Stimulated activated CD4-positive, alpha-beta T cell treated with anti-CD3 and anti-CD28 coated beads, Interleukin-2, amount 100 ng/mL, for 24 hours (primary cell): Measurements from ENCODE around the gene RUVBL1.

Source experiments
- DNase-seq, 2 donors: peaks; one replicate each; pipeline ENCODE4 v3.0.0-alpha.2; 2020

RUVBL1 gene

GRCh38 chr3:128081226-128081625 lies 42.4 kb downstream of the RUVBL1 start:
- no peak for DNase-seq

- DNase-seq = no peak
Observed at GRCh38 chr3:128080323-128081080, 43.1 kb downstream of the RUVBL1 start.

- no peak for DNase-seq
Observed at GRCh38 chr3:128079823-128080222, 43.8 kb downstream of the RUVBL1 start.

GRCh38 chr3:128078875-128079274 lies 44.7 kb downstream of the RUVBL1 start:
- DNase-seq = no peak

- DNase-seq = no peak
Observed at GRCh38 chr3:128078322-128078721, 45.3 kb downstream of the RUVBL1 start.

GRCh38 chr3:128077665-128078064 lies 45.9 kb downstream of the RUVBL1 start:
- no peak for DNase-seq

GRCh38 chr3:128077202-128077624 lies 46.4 kb downstream of the RUVBL1 start:
- no peak for DNase-seq

GRCh38 chr3:128076483-128077201 lies 47.0 kb downstream of the RUVBL1 start:
- DNase-seq = peak; percentile 46 to 56

- DNase-seq = peak; percentile 88 to 89
Observed at GRCh38 chr3:128075522-128076482, 47.8 kb downstream of the RUVBL1 start.

- no peak for DNase-seq
Observed at GRCh38 chr3:128074851-128075521, 48.6 kb downstream of the RUVBL1 start.

- DNase-seq = no peak
Observed at GRCh38 chr3:128073807-128074206, 49.8 kb downstream of the RUVBL1 start.

GRCh38 chr3:128073185-128073725 lies 50.4 kb downstream of the RUVBL1 start:
- no peak for DNase-seq

GRCh38 chr3:128072454-128073184 lies 51.0 kb downstream of the RUVBL1 start:
- DNase-seq = no peak

GRCh38 chr3:128071771-128072453 lies 51.7 kb downstream of the RUVBL1 start:
- no peak for DNase-seq

GRCh38 chr3:128070898-128071591 lies 52.6 kb downstream of the RUVBL1 start:
- no peak for DNase-seq

GRCh38 chr3:128069271-128069670 lies 54.3 kb downstream of the RUVBL1 start:
- DNase-seq = no peak

- DNase-seq = no peak
Observed at GRCh38 chr3:128068156-128068620, 55.4 kb downstream of the RUVBL1 start.

- DNase-seq = no peak
Observed at GRCh38 chr3:128067489-128067888, 56.1 kb downstream of the RUVBL1 start.

- DNase-seq = no peak
Observed at GRCh38 chr3:128066676-128067075, 56.9 kb downstream of the RUVBL1 start.

- no peak for DNase-seq
Observed at GRCh38 chr3:128066114-128066513, 57.5 kb downstream of the RUVBL1 start.
